Smooth muscle cell (in vitro differentiated cells): Measurements from ENCODE around the gene CUX1. TPM values are rescaled to one million over a fixed set of nuclear protein-coding genes. Genes with fewer than 3 reads are reported as not detected.

Experiments used
- DNase-seq: peaks from one replicate; lab custom pipeline; 2025; ENCODE audit not compliant: unreplicated experiment; lab: John Stamatoyannopoulos, UW
- H2AFZ ChIP-seq: fragments of 200-600 bp; sonication (generic); 2 replicates; pipeline ENCODE4 v1.6.0; 2016; ENCODE audit warnings: antibody characterized with exemption, low read depth, mild to moderate bottlenecking
- H3F3A ChIP-seq: fragments of 200-600 bp; sonication (generic); 2 replicates; pipeline ENCODE4 v1.6.0; 2017; ENCODE audit warnings: antibody characterized with exemption, low read depth
- H3K27ac ChIP-seq: fragments of 200-600 bp; sonication (generic); 2 replicates; pipeline ENCODE4 v1.5.1; 2016; ENCODE audit warnings: low read depth, mild to moderate bottlenecking
- H3K27me3 ChIP-seq: fragments of 200-600 bp; sonication (generic); 2 replicates; pipeline ENCODE4 v1.6.1; 2016; ENCODE audit warnings: low read depth, mild to moderate bottlenecking
- H3K36me3 ChIP-seq: fragments of 200-600 bp; sonication (generic); 2 replicates; pipeline ENCODE4 v1.5.1; 2016; ENCODE audit warnings: low read depth
- H3K4me1 ChIP-seq: fragments of 200-600 bp; sonication (generic); 2 replicates; pipeline ENCODE4 v1.5.1; 2016; ENCODE audit warnings: low read depth
- H3K4me2 ChIP-seq: fragments of 200-600 bp; sonication (generic); 2 replicates; pipeline ENCODE4 v1.6.0; 2016; ENCODE audit warnings: mild to moderate bottlenecking
- H3K4me3 ChIP-seq: fragments of 200-600 bp; sonication (generic); 2 replicates; pipeline ENCODE4 v1.5.1; 2016; ENCODE audit warnings: mild to moderate bottlenecking
- H3K79me2 ChIP-seq: fragments of 200-600 bp; sonication (generic); 2 replicates; pipeline ENCODE4 v1.6.0; 2016; ENCODE audit warnings: low read depth, mild to moderate bottlenecking
- H3K9ac ChIP-seq: fragments of 200-600 bp; sonication (generic); 2 replicates; pipeline ENCODE4 v1.6.0; 2016; ENCODE audit warnings: low read depth
- H3K9me3 ChIP-seq: fragments of 200-600 bp; sonication (generic); replicated peaks from 2 replicates; pipeline ENCODE4 v1.5.1; 2016; ENCODE audit warnings: low read depth
- H4K20me1 ChIP-seq: fragments of 200-600 bp; sonication (generic); 2 replicates; pipeline ENCODE4 v1.6.0; 2016; ENCODE audit warnings: low read depth
- CTCF ChIP-seq: fragments of 200-600 bp; sonication (generic); IDR thresholded peaks from 2 replicates; pipeline ENCODE4 v1.5.1; 2017; ENCODE audit warnings: borderline replicate concordance, mild to moderate bottlenecking, antibody characterized with exemption; ENCODE audit not compliant: insufficient read depth, poor library complexity, severe bottlenecking
- WGBS: methylation state at CpG from one replicate; pipeline ENCODE4 v1.1.7; 2016; ENCODE audit warnings: low lambda C conversion rate; 5-methylcytosine and 5-hydroxymethylcytosine counted together
- polyA plus RNA-seq: library from polyadenylated mRNA; unstranded; fragments of >200 nt; fragmentation: Nextera tagmentation; extraction: Ambion mirVana; gene quantifications from 2 replicates; pipeline ENCODE4 v1.2.1, GENCODE V29; 2016
- total RNA-seq: library from RNA; depleted of rRNA; stranded (reverse); fragments of >200 nt; gene quantifications from 2 replicates; pipeline ENCODE4 v1.2.3, GENCODE V29; 2014

CUX1 gene
- total and polyA plus RNA-seq, 2 experiments from 2014 or later: 56.3 to 78.4 TPM

- Histone ChIP-seq H3K4me3 (no peak overlapping the region), H3K27ac (peak overlapping the region; percentile 100), H3K79me2 (peaks cover 78% of the 10 kb centered on the region), H3K36me3 (no peaks in the 10 kb centered on the region), H4K20me1 (peaks cover 67% of the 10 kb centered on the region), H3K9ac (peak overlapping the region; percentile 95), H3F3A (peaks cover 36% of the 10 kb centered on the region), H3K27me3 (no peaks in the 10 kb centered on the region), H3K4me2 (peak overlapping the region; percentile 70), H2AFZ (no peak overlapping the region), H3K4me1 (peaks cover 27% of the 10 kb centered on the region), H3K9me3 (no peaks in the 10 kb centered on the region)
- WGBS: 61% methylated on average over 14 of the region's 14 CpGs
- TF ChIP-seq CTCF: no peak
- DNase-seq: no peak
Observed at GRCh38 chr7:101880282-101881054, 63.0 kb downstream of the CUX1 start.

GRCh38 chr7:101882005-101882421 is 64.6 kb downstream of the CUX1 start:
- H3K79me2 ChIP-seq: peaks cover 78% of the 10 kb centered on the region
- H3K4me1 ChIP-seq: peaks cover 27% of the 10 kb centered on the region
- no peaks in the 10 kb centered on the region for H3K9me3 ChIP-seq
- H3K4me2 ChIP-seq: peak overlapping the region; percentile 80
- H3K9ac ChIP-seq: peak overlapping the region; percentile 99
- no peaks in the 10 kb centered on the region for H3K36me3 ChIP-seq
- WGBS: 27% methylated on average over 7 of the region's 7 CpGs
- no peak overlapping the region for H3K4me3 ChIP-seq
- no peak overlapping the region for H2AFZ ChIP-seq
- H3K27me3 ChIP-seq: no peaks in the 10 kb centered on the region
- DNase-seq: no peak
- H4K20me1 ChIP-seq: peaks cover 68% of the 10 kb centered on the region
- H3K27ac ChIP-seq: peak overlapping the region; percentile 100
- no peak for TF ChIP-seq CTCF
- peaks cover 36% of the 10 kb centered on the region for H3F3A ChIP-seq

GRCh38 chr7:101882595-101883564 is 65.5 kb downstream of the CUX1 start:
- H3K36me3 ChIP-seq: no peaks in the 10 kb centered on the region
- TF ChIP-seq CTCF: no peak

More at GRCh38 chr7:101882595-101883564, 65.5 kb downstream of the CUX1 start:
- no peaks in the 10 kb centered on the region for H3K27me3 ChIP-seq
- H3K27ac ChIP-seq: peak overlapping the region; percentile 100
- H2AFZ ChIP-seq: no peak overlapping the region
- peak; percentile 48 for DNase-seq
- H3K4me1 ChIP-seq: peaks cover 27% of the 10 kb centered on the region
- no peaks in the 10 kb centered on the region for H3K9me3 ChIP-seq
- H3K9ac ChIP-seq: peak overlapping the region; percentile 99
- peak overlapping the region; percentile 80 for H3K4me2 ChIP-seq
- peak overlapping the region; percentile 3 for H3K4me3 ChIP-seq
- H3K79me2 ChIP-seq: peaks cover 78% of the 10 kb centered on the region
- H3F3A ChIP-seq: peaks cover 36% of the 10 kb centered on the region
- peaks cover 69% of the 10 kb centered on the region for H4K20me1 ChIP-seq
- 22% methylated on average over 17 of the region's 18 CpGs for WGBS
